ENCODE results near the gene TTC28.

- TF ChIP-seq CTCF (IDR thresholded peaks at IDR 0.05; ENCODE audit: insufficient read depth, low read length, poor library complexity, severe bottlenecking) (no peak), EZH2phosphoT487 (conservative IDR thresholded peaks at IDR 0.05; ENCODE audit: low read length) (no peak)
Measured at GRCh38 chr22:28402060-28402459, 277.6 kb downstream of the TTC28 start.

All from SU-DHL-6 (cell line).